HG03060 (cell line): Measurements from ENCODE around the gene RINL.

Source experiments
- ATAC-seq: cut with Tn5 transposase; IDR thresholded peaks from one replicate; pipeline ENCODE4 v1.9.1; 2021; ENCODE audit warnings: low read depth, moderate number of reproducible peaks; ENCODE audit not compliant: unreplicated experiment

Gene RINL

DNA sequence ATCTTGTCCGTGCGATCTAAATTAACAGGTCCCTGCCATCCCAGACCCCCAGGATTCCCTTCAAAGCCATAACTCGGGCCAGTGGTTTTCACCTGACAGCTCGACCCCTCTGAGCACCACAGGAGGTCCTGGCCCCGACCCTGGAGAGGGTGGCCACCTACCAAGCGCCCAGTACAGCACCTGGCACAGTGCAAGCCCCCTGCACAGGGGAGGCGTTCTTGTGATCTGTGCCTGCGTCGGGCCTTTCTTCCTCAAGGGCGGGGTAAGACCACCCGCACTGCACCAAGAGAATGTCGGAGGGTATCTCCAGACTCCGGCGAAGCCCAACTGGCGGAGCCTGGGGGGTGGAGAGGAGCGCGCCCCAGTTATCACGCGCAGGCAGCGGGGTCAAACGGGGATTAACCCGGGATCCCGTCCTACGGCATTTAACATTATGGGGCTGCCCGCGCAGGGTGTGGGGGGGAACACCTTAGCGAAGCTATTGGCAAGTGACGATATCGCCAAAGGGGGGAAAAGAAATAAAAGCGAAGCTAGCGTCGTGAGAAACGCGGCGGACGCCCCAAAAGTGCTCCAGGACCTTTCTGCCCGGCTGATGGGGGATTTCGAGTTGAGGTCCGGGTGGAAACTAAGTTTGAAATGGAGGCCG is 27.0 kb downstream of the RINL start:
- ATAC-seq: no peak

DNA sequence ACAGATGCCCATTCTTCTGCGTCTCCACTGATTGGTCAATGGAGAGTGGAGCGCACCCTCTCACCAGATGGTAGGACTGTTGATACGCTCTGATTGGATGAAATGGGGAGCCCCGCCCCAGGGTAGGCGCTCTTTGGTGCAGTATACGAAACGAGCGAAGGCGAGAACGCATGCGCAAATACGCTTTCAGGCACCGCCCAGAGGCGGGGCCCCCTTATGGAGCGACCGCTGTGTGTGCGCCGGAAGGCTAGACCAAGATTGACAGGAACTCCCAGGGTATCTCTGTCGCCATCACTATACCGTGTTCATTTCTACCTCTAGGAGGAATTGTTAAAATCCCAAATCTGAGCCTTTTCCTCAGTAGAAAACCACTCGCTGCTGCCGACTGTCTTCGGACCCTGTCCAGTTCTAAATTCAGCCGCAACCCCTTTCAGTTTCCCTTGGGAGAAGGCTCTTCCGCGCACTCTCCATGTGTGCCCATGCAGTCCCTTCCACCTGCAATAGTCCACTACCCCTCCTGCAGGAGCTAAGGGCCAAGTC is 27.6 kb downstream of the RINL start:
- ATAC-seq: peak; percentile 82

GRCh38 chr19:38849860-38850435 is 28.1 kb downstream of the RINL start, which contains the start of gene HNRNPL:
Gene HNRNPL, minus strand, starts transcription at chr19:38849986. Its CDS starts 20 bp downstream, at chr19:38849966.
- peak; percentile 35 for ATAC-seq

GRCh38 chr19:38849147-38849859 is 28.8 kb downstream of the RINL start:
- ATAC-seq: no peak

GRCh38 chr19:38848299-38849146 is 29.6 kb downstream of the RINL start:
- ATAC-seq: no peak

- no peak for ATAC-seq
These were observed 32.0 kb downstream of the RINL start for GRCh38 chr19:38846097-38846496.

DNA sequence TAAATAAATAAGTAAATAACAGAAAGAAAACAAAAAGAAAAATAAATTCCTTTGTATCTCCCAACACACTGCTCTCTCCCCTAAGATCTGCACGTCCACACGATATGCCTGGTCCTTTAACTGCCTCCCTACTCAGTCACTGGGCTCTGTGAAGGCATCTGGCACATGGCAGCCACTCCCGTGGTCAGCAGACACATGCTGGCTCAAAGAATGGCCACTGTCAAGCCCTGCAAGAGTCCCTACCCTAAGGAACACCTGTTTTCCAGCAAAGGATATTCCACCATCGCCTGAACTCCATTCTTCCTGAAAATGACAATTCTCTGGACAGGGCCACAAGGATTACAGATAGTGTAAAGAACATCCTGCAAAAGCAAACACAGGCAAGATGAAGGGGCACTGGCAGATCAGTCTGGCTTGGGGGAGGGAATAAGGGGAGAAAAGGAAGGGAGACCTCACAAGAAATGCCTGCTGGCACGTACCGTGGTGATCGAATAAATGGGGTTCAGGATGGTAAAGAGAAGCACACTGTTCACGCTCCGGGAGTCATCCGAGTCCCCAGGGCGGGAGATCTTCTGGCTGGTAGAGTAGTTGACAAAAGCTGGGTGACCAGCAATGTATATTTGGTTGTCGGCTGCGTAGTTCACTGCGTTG is 32.6 kb downstream of the RINL start:
- no peak for ATAC-seq

DNA sequence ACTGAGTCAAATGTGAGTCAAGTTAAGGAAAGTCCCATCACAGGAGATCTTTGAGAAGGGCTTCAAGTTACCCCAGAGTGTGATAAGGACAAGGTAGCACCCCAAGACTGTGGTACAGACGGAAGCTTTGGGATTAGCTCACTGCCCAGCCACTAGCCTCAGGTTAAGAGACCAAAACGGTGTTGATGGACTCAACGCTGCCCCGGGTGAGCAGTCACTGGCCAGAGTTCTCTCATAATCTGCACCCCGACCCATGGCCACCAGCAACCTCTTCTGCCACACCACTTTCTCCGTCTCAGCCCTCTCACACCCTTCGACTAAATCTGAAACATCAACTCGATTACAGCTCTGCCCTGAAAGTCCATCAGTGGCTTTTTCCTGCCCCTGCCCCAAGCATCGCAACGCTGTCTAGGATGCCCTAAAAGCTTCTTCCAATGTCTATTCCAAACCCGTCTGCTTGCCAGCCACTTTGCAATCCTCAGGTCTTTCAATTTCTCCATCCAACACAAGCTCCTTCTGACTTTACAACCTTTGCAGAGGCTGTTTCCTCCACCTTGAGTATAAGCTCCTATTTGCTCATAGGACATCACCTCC is 33.9 kb downstream of the RINL start:
- no peak for ATAC-seq

DNA sequence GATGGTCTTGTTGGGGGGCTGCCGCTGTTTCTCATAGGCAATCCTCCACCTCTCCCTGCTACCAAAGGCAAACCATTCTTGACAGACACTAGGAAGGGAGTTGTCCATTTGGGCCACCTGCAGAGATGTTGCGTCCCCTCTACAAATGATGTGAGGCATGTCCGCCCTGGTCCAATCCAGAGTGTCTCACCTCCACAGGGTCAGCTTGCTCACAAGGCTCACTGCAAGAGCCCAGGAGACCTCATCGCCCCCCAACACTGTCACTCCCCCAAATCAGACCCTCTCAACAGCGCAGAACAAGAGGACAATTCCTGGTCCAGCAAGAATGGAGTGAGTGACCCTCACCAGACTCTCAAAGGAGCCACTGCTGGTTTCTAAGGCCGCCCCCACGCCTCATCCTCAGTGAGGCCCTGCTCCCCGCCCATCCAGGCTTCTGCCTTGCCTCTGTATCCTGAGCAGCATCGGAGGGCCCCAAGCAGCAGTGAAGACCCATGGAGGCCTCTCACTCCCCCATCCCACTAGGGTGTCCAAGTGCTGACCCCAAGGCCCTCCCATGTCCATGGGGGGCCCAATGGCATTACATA is 34.8 kb downstream of the RINL start:
- no peak for ATAC-seq

DNA sequence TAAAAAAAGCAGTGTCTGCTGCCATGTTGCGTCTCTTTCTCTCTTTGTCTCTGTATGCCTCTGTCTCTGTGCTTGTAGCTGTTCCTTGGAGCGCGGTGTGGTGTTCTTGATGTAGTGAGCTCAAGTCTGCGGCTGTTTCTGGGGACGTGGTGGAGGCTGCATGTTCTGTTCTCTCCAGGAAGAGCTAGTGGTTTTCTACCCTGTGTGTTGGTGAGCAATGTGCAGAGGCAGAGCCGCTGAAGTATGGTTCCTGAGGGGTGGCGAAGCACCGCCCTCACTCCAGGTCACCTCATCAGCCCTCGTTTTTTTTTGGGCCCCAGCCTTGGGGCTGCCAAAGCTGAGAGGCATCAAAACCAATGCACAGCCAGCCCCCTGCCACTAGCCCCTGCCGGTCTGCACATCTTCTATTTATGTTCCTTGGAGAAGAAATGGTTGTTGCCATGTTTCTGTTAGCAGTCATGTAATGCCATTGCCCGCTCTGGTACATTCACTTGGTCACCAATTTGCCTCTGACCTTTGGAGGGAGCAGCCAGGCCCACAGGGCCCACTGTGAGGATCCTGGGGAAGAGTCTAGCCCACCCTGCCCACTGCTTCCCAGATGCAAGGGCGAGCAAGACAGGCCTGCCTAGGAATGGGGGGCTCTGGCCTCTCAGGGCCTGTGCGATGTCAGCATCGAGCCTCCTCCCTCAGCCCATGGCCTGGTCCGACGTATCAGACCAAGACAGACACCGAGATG is 35.5 kb downstream of the RINL start:
- ATAC-seq: no peak

GRCh38 chr19:38841787-38842438 is 36.2 kb downstream of the RINL start:
- ATAC-seq: no peak

DNA sequence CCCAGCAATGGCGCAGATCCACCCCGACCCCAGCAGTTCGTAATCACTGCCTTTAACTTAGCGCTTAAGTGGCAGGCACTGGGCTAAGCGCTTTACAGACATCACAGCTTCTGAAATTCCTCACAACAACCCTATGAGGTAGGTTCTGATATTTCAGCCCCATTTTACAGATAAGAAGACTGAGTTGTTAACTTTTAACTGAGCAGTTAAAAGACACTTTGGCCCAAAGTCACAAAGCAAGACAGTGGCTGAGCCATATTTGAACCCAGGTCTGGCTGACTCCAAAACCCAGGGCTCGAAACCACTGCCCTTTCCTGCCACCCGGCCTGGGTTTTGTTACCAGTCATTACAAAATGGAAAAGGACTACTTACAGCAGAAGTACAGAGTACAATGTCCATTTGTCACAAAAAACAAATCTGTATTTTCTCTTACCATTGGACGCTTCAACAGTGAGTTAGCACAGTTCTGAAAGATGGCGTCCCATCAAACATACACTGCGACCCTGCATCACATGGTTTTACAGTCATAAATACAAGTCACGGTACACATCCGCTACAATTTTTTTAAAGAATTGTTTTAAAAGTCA is 36.8 kb downstream of the RINL start:
- no peak for ATAC-seq

DNA sequence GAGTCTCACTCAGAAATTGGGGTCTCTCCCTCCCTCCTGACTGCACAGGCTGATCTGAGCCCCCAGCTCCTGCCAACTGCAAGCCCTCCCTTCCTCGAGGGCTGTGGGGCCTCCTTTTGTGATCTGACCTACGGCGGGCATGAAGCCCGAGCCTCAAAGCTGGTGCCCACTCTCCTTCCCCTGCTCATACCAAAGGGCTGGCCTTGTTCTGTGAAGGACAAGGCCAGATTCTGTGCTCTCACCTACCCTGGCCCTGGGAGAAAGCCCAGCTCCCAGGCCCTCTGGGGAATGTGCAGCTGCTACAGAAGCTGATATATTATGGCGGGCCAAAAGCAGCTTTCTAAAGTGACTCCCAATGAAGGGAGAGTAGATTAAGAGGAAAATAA is 37.5 kb downstream of the RINL start:
- no peak for ATAC-seq

GRCh38 chr19:38839816-38840582 is 38.1 kb downstream of the RINL start:
- no peak for ATAC-seq

DNA sequence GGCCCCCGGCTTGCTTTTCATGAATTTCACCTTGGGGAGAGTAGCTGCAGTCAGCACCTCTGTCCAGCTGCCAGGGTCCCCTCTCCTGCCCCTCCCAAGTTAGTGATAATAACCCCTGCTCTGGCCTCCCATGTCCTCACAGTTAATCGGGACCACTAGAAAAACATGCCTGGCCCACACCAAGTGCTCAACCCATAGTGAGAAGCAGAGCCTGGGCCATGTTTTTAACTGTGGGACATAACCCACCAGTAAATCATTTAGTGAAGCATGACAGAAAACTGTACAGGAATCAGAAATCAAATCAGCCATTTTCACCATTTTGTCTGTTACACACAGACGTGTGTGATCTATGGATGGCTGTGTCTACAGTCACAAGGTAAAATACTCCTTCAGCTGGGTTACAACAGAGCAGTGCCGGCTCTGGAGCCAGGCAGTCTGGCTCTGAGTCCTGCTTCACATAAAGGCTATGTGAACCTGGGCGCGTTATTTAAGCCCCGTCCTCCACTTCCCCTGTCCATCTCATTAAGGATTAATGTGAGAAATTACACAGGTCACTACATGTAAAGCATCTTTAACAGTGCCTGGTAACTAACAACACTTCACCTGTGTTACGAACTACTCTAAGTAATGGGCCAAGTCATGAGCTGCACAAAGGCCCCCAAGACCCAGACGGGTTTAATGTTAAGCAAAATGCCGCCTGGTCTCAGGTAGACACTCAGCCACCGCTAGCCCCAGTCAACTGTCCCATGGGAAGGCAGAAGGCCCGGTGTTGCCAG is 38.9 kb downstream of the RINL start:
- ATAC-seq: no peak

GRCh38 chr19:38838208-38838985 is 39.7 kb downstream of the RINL start:
- ATAC-seq: no peak
